Left cardiac atrium (tissue), 4 donors: ENCODE data around the gene PRDM15. TPM values are rescaled to one million over a fixed set of nuclear protein-coding genes. Genes with fewer than 3 reads are reported as not detected.

ENCODE experiments used
- ATAC-seq, 2 donors: fragments of 200-7000 bp; cut with Tn5 transposase; one replicate each; pipeline ENCODE4 v1.9.1; 2020; ENCODE audit warnings: mild to moderate bottlenecking in 2 of 2, moderate library complexity in 2 of 2
- DNase-seq: peaks from one replicate; pipeline ENCODE4 v3.0.0-alpha.2; 2020
- intact Hi-C, 2 donors: fragments of 100-400 bp; cut with DNase I; formaldehyde crosslinking; loops; one replicate each; pipeline versions ENCODE4 v1.14.1 to v1.15.1; 2022 to 2023
- total RNA-seq, 2 donors: library from RNA; stranded (reverse); fragmentation: NEBNext Ultra II Directional; extraction: Animal tissue kit (Norgen Biotek cat#: 25700); gene quantifications; one replicate each; pipeline ENCODE4 v1.2.1, GENCODE V29; 2021
- donor health status: DM: no; HTN: yes; CAD: no.
- donor health status: DM: no; HTN: yes; CAD: no; lungs with severe emphysema.
- donor health status: DM: yes; HTN: yes; CAD: no.
- donor health status: Dilated cardiomyopathy.

Gene PRDM15
- total RNA-seq, 2 donors from 2014 or later = 6.5 TPM

GRCh38 chr21:41914965-41915364 lies 35.8 kb upstream of the PRDM15 start:
- DNase-seq (no peak), ATAC-seq (no peak)
- intact Hi-C loops = no loop called here

DNA sequence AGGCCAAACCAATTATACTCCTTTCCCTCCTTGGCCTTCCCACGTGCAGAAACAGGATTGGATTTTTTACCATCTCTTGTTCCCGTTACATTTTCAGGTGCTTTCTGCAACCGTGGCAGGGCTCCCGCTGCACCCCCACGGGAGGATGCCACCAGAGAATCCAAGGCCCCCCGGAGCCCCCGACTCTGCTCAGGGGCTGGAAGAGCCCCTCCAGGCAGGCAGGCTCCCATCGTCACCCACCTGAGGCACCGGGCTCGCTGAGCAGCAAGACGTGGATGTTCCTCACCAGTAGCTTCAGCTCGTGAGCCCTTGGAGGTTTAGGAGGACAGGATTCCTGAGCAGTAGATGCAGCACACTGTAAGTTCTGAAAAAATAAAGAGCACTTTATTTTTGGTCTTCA lies 35.2 kb upstream of the PRDM15 start:
- DNase-seq (no peak), ATAC-seq (no peak)
- intact Hi-C loops = no loop called here

DNA sequence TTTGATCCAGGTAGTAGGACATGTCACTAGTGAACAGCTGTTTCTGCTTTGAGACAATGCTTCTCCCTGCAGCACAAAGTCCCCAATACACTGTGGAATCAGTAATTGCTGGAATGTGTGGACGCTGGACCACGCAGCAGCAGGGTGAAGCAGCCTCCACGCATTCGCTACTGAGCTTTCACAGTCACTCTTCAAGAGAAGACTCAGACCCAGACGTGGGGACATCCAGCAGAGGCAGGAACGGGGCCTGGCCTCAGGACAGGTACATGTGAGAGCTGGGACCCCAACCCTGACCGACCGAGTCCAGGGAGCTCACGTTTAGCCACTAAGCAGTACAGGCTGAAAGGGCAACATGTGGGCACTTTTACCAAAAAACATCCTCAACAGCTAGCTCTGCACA lies 34.1 kb upstream of the PRDM15 start:
- DNase-seq (no peak), ATAC-seq (no peak)
- intact Hi-C loops = no loop called here

DNA sequence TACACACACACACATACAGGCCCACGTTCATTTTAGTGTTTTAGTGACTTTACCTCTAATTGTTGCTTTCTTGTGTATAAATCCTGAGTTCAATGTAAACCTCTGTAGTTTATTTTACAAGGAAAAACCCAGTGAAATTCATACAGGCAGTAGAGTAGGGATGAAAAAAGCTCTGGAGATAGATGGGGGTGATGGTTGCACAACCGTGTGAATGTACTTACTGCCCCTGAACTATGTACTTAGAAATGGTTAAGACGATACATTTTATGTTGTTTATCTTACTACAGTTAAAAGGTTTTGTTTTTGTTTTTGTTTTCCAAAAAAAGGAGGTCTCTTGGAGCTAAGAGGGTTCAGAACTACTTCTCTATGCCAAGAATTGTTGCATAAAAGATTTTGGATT lies 29.7 kb upstream of the PRDM15 start:
- intact Hi-C loops = no loop called here
- DNase-seq = no peak
- no peak for ATAC-seq

DNA sequence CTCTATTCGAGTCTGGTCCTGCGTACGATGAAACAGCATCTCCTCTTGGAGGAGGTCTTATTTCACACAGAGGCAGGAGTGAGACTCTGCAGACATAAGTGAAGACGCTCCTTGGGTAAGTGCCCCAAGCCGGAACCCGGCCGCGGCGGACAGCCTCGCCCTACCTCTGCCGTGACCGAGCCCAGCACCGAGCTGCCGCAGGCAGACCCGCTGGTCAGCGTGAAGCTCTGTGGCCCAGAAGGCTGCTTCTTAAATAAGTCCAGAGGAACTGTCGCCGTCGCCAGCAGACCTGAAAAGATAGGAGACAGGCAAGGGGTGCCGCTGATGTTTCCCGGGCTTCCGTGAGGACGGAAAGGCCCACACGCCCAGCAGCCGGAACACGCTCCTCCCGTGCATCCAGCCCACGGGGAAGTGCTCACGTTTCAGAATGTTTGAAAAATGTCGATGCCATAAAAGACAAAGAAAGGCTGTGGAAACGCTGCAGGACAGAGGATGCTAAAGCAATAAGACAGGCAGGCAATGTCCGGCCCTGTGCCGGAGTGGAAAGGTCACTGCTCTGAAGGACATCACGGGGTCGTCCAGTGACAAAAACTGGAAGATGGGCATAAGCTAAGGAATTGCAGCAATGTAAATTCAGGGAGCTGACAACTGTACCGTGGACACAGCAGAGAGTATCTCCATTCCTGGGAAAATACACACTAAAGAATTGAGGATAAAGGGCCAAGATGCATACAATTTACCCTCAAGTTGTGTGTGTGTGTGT lies 28.5 kb upstream of the PRDM15 start:
- intact Hi-C loops = no loop called here
- no peak for ATAC-seq

DNA sequence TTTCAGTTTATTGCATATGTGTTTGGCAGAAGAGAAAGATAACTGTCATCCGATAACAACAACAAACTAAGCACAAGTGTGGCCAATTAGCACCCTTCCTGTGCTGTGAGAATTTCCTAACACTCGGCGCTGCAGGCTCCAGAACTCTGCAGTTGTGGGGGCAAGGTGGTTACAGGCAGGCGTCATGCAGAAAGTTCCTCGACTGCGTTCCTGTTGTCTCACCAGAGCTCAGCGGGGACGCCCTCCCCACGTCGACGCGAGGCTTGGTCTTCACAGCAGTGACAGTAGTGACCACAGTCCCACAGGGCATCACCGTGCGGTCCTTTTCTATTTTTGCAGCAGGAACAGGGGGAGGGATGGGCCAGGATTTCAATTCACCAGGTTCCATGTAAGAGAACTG lies 27.6 kb upstream of the PRDM15 start:
- intact Hi-C loops = no loop called here
- ATAC-seq = no peak
- no peak for DNase-seq

More for the DNA sequence above, 28.5 kb upstream of the PRDM15 start:
- DNase-seq = no peak

- DNase-seq (no peak), ATAC-seq (no peak)
- intact Hi-C loops = no loop called here
Measured at GRCh38 chr21:41903559-41904351, 24.6 kb upstream of the PRDM15 start.

DNA sequence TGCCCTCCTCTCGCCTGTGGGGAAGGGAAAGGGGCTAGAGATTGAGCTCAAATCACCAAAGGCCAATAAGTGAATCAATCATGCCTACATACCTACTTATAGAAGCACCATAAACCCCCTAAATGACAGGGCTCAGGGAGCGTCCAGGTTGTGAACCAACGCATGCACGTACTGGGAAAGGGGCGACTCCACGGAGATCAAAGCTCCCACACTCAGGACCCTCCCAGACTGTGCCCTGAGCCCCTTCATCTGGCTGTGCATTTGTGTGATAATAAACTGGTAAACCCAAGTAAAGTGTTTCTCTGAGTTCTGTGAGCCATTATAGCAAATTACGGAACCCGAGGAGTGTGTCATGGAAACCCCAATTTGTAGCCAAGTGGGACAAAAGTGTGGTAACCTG lies 23.8 kb upstream of the PRDM15 start:
- no peak for ATAC-seq
- intact Hi-C loops = no loop called here
- DNase-seq = no peak

DNA sequence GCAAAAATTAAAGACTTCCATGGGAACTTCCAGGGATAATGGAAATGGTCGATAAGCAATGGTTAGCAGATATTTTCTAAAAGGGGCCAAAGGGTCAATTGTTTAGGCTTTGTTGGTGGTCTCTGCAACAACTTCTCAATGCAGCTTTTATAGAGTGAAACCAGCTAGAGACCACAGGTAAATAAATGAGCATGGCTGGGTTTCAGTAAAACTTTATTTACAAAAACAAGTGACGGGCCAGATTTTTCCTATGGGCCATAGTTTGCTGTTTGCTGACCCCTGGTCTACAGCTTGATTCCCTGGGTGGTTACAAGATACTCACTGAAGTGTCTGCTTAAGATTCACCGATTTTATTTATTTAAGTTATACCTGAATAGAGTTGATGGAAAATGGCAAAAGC lies 22.6 kb upstream of the PRDM15 start:
- ATAC-seq (no peak), DNase-seq (no peak)
- intact Hi-C loops = no loop called here

DNA sequence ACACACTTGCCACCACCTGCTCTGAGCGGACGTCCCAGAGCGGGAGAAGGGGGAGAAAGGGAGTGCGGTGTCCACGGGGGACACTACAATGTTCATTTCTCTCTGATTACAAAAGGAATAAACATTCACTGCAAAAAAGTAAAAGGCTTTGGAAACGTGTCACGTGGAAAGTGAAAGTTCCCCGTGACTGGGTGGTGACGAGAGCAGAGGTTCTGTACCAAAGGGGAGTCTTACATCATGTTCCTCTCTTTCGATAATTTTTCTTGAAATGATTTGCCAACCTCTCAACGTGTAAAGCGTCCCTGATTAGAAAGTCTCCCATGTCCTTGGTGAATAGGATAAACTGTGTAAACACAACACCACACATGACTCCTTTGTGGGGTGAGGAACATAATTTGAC lies 22.0 kb upstream of the PRDM15 start:
- DNase-seq = no peak
- ATAC-seq = peak in 1 of 2 donors; percentile 80
- intact Hi-C loops = no loop called here

GRCh38 chr21:41900401-41900800 lies 21.3 kb upstream of the PRDM15 start:
- ATAC-seq = peak in 1 of 2 donors; percentile 31
- intact Hi-C loops = no loop called here
- no peak for DNase-seq

- DNase-seq (no peak), ATAC-seq (no peak)
- intact Hi-C loops = no loop called here
Measured at GRCh38 chr21:41899426-41900202, 20.5 kb upstream of the PRDM15 start.

GRCh38 chr21:41898998-41899397 lies 19.9 kb upstream of the PRDM15 start:
- ATAC-seq = no peak

GRCh38 chr21:41897700-41898099 lies 18.6 kb upstream of the PRDM15 start:
- DNase-seq (no peak), ATAC-seq (no peak)
- intact Hi-C loops = no loop called here

More at GRCh38 chr21:41898998-41899397, 19.9 kb upstream of the PRDM15 start:
- DNase-seq = no peak
- intact Hi-C loops = no loop called here

- DNase-seq = no peak
- no peak for ATAC-seq
- intact Hi-C loops = no loop called here
Measured at GRCh38 chr21:41897047-41897669, 18.0 kb upstream of the PRDM15 start.

DNA sequence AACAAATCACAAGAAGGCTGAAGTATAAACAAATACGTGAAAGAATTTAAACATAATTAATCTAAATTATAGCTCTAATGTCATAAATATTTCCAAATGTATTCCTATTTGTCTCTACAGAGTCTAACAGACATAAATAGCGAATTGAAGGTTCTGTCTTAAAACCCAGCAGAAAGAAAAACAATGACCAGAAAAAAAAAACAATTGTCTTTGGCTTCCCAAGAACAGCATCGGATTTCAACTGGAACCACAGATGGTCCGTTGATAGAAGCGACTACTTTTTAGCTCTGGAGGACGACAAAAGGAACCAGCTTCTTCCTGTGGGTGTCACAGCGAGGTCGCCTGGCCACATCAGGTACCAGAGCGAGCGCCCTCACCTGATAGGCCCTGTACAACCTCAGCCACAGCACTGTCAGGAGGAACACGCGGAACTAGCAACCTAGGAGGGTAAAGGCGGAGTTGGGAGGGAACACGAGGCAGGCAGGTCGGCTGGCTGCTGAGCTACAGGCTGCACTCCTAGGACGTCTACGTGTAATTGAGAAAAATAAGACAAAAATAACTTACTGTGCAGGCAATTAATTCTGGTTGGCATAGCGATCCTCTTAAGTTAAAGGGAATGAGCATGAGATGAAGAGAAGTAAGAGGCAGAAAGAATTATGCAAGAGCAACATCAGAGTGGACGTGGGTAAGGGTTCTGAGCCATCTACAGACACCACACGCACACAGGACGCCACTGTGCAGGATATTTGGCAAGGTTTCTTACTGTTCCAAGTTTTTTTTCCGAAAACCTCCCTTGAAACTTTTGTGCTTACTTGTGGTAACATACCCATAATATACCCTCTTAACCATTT lies 16.7 kb upstream of the PRDM15 start:
- ATAC-seq = peak in 1 of 2 donors; percentile 33
- intact Hi-C loops = no loop called here
- no peak for DNase-seq

DNA sequence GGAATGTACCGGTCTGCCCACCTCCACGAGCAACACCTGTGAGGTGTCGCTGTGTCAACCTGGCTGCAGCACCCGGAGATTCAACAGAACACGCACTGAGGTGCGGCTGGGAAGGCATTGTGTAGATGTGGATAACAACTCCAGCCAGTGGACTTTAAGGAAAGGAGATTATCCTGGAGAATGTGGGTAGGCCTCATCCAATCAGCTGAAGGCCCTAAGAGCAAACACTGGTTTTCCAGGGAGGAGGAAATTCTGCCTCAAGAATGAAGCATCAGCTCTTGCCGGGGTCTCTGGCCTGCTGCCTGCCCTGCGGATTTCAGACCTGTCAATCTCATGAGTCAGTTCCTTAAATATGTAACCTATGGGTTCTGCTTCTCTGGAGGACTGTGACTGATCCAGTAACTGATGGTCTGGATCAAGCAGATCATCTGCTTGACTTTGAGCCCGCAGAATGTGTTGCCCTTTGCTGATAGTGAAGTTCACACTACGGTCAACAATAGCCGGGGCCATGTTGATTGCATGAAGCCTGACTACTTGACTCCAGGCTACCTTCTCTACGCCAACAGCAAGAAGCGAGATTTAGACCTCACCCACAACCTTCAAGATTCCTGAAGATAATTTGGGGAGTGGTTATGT lies 15.9 kb upstream of the PRDM15 start:
- ATAC-seq (no peak), DNase-seq (no peak)
- intact Hi-C loops = no loop called here

- no peak for DNase-seq
- intact Hi-C loops = no loop called here
Measured at GRCh38 chr21:41894511-41894910, 15.4 kb upstream of the PRDM15 start.

More at GRCh38 chr21:41894511-41894910, 15.4 kb upstream of the PRDM15 start:
- no peak for ATAC-seq
